Choroid plexus epithelial cell (primary cell): Measurements from ENCODE around the gene P2RY2.

ENCODE experiments used
- DNase-seq: peaks from one replicate; pipeline ENCODE4 v3.0.0-alpha.2; 2010; ENCODE audit warnings: low read depth
- H3K4me3 ChIP-seq: 2 replicates; pipeline ENCODE4 v1.5.1; 2011; ENCODE audit warnings: low read depth, mild to moderate bottlenecking, control low read depth, low read length, moderate library complexity
- CTCF ChIP-seq: conservative IDR thresholded peaks from 2 replicates; pipeline ENCODE4 v1.5.1; 2011; ENCODE audit warnings: low read depth, mild to moderate bottlenecking, control low read depth, inconsistent platforms, low read length, moderate library complexity

The P2RY2 gene

GRCh38 chr11:73174495-73174791, 43.6 kb upstream of the P2RY2 start:
- H3K4me3 ChIP-seq: no peak overlapping the region
- no peak for TF ChIP-seq CTCF
- no peak for DNase-seq

GRCh38 chr11:73175551-73176144, 42.4 kb upstream of the P2RY2 start:
- no peak for TF ChIP-seq CTCF
- no peak overlapping the region for H3K4me3 ChIP-seq
- no peak for DNase-seq

- DNase-seq: no peak
- H3K4me3 ChIP-seq: no peak overlapping the region
- TF ChIP-seq CTCF: no peak
These were observed 41.8 kb upstream of the P2RY2 start for GRCh38 chr11:73176145-73176873.

- no peak overlapping the region for H3K4me3 ChIP-seq
- no peak for DNase-seq
- TF ChIP-seq CTCF: no peak
These were observed 41.3 kb upstream of the P2RY2 start for GRCh38 chr11:73176874-73177155.

- H3K4me3 ChIP-seq: no peak overlapping the region
- no peak for DNase-seq
- no peak for TF ChIP-seq CTCF
These were observed 40.7 kb upstream of the P2RY2 start for GRCh38 chr11:73177380-73177777.

GRCh38 chr11:73177778-73178539, 40.1 kb upstream of the P2RY2 start:
- DNase-seq: peak; percentile 84
- peak; percentile 86 for TF ChIP-seq CTCF
- H3K4me3 ChIP-seq: no peak overlapping the region
